ENCODE results near the gene RCC2.
A peak's percentile ranks its signal among the peaks of the same experiment; 100 is the strongest.
"Not testable (repeated sequence)": the region's sequence is repeated elsewhere in the genome, so short reads cannot be mapped to it uniquely, and the experiment has no call there.

Gene RCC2

DNA sequence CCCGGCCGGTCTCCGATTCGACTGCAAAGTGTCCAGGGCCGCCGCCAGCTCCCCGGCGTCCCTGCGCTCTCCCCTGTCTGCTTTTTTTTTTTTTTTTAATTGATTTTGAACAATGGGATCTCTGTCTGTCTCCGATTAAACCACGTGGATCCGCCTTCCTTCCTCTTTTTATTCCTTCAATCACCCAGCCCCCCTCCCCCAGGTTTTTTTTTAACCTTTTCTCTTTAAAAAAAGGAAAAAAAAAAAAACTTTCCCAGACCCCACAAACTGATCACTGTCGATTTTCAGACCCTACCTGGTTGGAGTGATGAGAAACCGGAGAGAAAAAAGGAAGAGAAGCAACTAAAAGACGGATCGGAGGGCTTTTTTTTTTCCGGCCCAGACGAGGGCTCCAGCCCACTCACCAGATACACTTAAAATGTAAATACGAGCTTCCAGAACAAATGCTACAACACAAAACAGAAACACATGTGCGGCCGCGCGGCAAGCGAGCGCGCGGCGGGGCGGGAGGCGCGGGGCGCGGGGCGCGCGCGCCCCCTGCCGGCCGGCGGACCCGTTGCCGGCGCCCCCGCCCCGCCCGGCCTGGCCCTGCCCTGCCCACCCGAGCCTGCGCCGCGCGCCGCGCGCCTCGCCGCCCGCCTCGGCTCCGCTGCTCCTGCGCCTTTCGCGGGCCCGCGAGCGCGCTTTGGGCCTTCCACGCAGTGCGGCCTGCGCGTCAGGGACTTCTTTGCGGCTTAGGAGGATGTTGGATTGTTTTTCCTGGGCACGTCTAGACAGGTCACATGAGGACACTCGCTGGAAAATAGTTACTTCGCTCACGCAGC, at the start of gene RCC2:
Gene RCC2 (minus strand): TSS at position 428 of the 824 bp plus-strand sequence. CDS start 1,163 bp downstream, outside the sequence.
- DNase-seq (ENCODE audit: low spot score): peak; percentile 85

- no peak for DNase-seq (ENCODE audit: low spot score)
Observed at GRCh38 chr1:17486242-17486641, 46.8 kb upstream of the RCC2 start.

DNA sequence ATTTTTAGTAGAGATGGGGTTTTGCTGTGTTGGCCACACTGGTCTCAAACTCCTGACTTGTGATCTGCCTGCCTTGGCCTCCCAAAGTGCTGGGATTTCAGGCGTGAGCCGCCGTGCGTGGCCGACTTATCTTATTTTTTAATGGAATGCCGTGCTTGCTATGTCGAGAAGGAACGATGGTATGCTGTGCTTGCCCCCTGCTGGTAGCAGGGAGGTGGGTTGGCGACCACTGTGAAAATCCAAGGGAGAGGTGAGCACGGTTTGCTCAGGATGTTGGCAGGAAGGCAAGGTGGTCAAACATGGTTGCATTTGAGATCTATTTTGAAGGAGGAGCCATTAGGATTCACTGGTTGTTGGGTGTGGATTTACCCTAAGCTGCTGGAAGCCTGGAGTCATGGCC, 45.8 kb upstream of the RCC2 start:
- peak; percentile 27 for DNase-seq (ENCODE audit: low spot score)

DNA sequence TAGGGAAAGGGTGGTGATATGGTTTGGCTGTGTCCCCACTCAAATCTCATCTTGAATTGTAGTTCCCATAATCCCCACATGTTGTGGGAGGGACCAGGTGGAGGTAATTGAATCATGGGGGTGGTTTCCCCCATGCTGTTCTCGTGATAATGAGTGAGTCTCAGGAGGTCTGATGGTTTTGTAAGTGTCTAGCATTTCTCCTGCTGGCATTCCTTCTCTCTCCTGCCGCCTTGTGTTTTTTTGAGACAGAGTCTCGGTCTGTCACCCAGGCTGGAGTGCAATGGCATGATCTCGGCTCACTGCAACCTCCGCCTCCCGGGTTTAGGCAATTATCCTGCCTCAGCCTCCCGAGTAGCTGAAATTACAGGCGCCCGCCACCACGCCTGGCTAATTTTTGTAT, 42.5 kb upstream of the RCC2 start:
- DNase-seq (ENCODE audit: low spot score): not testable (repeated sequence)

GRCh38 chr1:17480846-17481245, 41.4 kb upstream of the RCC2 start:
- no peak for DNase-seq (ENCODE audit: low spot score)

GRCh38 chr1:17475752-17476151, 36.3 kb upstream of the RCC2 start:
- no peak for DNase-seq (ENCODE audit: low spot score)

GRCh38 chr1:17474836-17475555, 35.5 kb upstream of the RCC2 start:
- not testable (repeated sequence) for DNase-seq (ENCODE audit: low spot score)

DNA sequence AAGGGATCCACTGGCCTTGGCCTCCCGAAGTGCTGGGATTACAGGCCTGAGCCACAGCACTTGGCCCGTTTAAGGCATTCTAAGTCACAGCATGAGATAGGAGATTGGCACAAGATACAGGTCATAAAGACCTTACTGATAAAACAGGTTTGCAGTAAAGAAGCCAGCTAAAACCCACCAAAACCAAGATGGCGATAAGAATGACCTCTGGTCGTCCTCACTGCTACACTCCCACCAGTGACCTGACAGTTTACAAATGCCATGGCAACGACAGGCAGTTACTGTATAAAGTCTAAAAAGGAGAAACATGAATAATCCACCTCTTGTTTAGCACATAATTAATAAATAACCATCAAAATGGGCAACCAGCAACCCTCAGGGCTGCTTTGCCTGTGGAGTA, 33.3 kb upstream of the RCC2 start:
- DNase-seq (ENCODE audit: low spot score): no peak

GRCh38 chr1:17471393-17471792, 31.9 kb upstream of the RCC2 start:
- no peak for DNase-seq (ENCODE audit: low spot score)

DNA sequence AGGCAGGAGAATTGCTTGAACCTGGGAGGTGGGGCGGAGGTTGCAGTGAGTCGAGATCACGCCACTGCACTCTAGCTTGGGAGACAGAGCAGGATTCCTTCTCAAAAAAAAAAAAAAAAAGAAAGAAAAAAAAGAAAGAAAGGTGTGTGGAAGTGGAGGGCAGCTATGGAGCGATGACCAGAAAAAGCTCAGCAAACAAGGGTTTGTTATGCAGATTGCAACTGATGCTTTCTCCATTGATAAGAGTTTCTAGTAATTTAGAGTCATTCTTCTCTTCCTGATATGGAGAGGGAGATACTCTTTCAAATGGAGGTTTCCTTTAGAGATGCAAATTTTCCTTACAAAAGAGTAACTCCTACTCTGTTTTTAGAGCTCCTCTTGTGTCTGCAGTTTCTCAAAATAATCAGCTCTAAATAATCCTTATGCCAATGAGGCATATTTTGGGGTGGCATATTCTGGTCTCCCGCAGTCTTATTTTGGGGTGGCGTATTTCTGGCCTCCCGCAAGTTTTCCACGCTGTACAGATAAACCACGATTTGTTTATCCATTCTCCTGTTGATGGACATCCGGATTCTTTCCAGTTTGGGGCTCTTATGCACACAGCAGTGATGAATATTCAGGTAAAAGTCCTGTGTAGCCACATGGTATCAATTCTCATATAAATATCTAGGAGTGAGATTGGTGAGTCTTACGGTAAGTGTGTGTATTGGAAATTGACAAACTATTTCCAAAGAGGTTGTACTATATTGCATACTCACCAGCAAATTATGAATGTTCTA, 30.7 kb upstream of the RCC2 start:
- no peak for DNase-seq (ENCODE audit: low spot score)

GRCh38 chr1:17468357-17469265, 29.1 kb upstream of the RCC2 start:
- DNase-seq (ENCODE audit: low spot score): not testable (repeated sequence)

- no peak for DNase-seq (ENCODE audit: low spot score)
Observed at GRCh38 chr1:17466359-17466758, 26.9 kb upstream of the RCC2 start.

DNA sequence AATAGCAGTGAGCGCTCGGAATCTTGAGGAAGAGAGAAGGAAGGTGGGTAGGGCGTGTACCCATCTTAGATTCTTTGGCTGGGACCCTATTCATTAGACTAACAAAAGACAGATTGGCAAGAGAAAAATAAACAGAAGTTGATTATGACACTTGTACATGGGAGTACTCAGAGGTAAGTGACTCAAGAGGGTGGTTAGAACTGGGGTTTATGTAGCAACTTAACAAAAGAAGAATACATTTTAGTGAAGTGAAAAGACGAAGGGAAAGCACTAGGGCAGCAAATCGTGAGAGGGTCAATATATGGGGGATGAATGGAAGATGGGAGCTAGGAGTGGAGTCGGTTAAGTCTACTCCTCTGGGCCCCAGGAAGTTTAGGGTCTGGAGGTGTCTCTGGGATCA, 25.8 kb upstream of the RCC2 start:
- DNase-seq (ENCODE audit: low spot score): no peak

DNA sequence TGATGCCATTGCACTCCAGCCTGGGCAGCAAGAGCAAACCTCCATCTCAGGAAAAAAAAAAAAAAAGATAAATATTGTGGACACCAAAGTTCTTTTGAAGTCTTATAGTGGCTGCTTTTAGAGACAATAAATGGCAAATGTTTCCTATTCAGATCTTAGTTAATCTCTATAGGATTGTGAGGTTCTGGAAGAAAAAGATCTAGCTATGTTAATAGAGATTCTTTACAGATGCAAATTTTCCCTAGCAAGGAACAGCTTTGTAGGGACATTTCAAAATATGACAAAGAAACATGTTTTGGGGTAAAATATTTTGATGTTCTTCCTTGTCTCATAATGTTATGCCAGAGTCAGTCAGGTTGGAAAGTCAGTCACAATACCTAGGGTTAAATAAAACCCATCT, 24.5 kb upstream of the RCC2 start:
- DNase-seq (ENCODE audit: low spot score): no peak

DNA sequence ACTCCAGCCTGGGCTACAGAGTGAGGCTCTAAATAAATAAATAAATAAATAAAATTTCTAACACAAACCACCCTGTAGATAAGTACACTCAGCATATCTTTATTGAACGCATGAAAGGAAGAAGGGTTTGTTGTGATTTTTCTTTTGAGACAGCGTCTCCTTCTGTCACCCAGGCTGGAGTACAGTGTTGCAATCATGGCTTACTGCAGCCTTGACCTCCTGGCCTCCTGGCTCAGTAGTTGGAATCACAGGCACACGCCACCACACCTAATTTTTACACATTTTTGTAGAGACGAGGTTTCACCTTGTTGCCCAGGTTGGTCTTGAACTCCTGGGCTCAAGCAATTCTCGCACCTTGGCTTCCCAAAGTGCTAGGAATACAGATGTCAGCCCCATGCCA, 23.2 kb upstream of the RCC2 start:
- DNase-seq (ENCODE audit: low spot score): no peak

- DNase-seq (ENCODE audit: low spot score): no peak
Observed at GRCh38 chr1:17460219-17460618, 20.7 kb upstream of the RCC2 start.

GRCh38 chr1:17458794-17459193, 19.3 kb upstream of the RCC2 start:
- no peak for DNase-seq (ENCODE audit: low spot score)

GRCh38 chr1:17452686-17453085, 13.2 kb upstream of the RCC2 start:
- DNase-seq (ENCODE audit: low spot score): no peak

DNA sequence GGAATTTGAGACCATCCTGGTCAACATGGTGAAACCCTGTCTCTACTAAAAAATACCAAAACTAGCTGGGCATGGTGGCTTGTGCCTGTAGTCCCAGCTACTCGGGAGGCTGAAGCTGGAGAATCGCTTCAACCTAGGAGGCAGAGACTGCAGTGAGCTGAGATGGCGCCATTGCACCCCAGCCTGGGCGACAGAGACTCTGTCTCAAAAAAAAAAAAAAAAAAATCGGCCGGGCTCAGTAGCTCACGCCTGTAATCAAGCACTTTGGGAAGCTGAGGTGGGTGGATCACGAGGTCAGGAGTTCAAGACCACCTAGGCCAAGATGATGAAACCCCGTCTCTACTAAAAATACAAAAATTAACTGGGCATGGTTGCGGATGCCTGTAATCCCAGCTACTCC, 12.7 kb upstream of the RCC2 start:
- DNase-seq (ENCODE audit: low spot score): not testable (repeated sequence)

- DNase-seq (ENCODE audit: low spot score): no peak
Observed at GRCh38 chr1:17451731-17452130, 12.3 kb upstream of the RCC2 start.

- DNase-seq (ENCODE audit: low spot score): no peak
Observed at GRCh38 chr1:17447501-17447992, 8.1 kb upstream of the RCC2 start.
